ENCODE measurements around the gene PTPRN2. TPM values are rescaled to one million over a fixed set of nuclear protein-coding genes. Genes with fewer than 3 reads are reported as not detected.
A peak's percentile ranks its signal among the peaks of the same experiment; 100 is the strongest.

Gene PTPRN2
- total and polyA plus RNA-seq, 7 donors, result 0.47 to 0.82 (median 0.51) TPM

- Histone ChIP-seq H3K9me3 (no peaks in the 10 kb centered on the region), H3K36me3 (ENCODE audit: insufficient read depth in 1 of 2, low read depth in 1 of 2) (no peaks in the 10 kb centered on the region), H3K27ac (no peak overlapping the region), H3K4me3 (no peak overlapping the region), H3K27me3 (ENCODE audit: insufficient read depth in 3 of 3, low read length in 2 of 3) (peaks cover 0 to 3% (median 0%) of the 10 kb centered on the region in 3 donors), H3K4me1 (no peaks in the 10 kb centered on the region)
- WGBS, 3 donors, result 61 to 69% (median 66%) methylated on average over 29 of the region's 29 CpGs
- ATAC-seq (no peak), DNase-seq (peak in 1 of 2 donors; percentile 30)
- intact Hi-C loops (cut with DNase I), result no loop called here
- TF ChIP-seq CTCF (IDR thresholded peaks at IDR 0.05), result no peak
Measured at GRCh38 chr7:158277219-158278141, 310.1 kb downstream of the PTPRN2 start.

GRCh38 chr7:158276414-158277218 is 311.0 kb downstream of the PTPRN2 start:
- Histone ChIP-seq H3K27ac (no peak overlapping the region), H3K27me3 (ENCODE audit: insufficient read depth in 3 of 3, low read length in 2 of 3) (peaks cover 0 to 3% (median 0%) of the 10 kb centered on the region in 3 donors), H3K36me3 (ENCODE audit: insufficient read depth in 1 of 2, low read depth in 1 of 2) (no peaks in the 10 kb centered on the region), H3K4me1 (no peaks in the 10 kb centered on the region), H3K9me3 (no peaks in the 10 kb centered on the region), H3K4me3 (no peak overlapping the region)
- ATAC-seq (no peak), DNase-seq (peak in 1 of 2 donors; percentile 42)
- no peak for TF ChIP-seq CTCF (IDR thresholded peaks at IDR 0.05)
- 72 to 79% (median 79%) methylated on average over 30 to 34 of the region's 34 CpGs for WGBS, 3 donors
- intact Hi-C loops (cut with DNase I), result no loop called here

GRCh38 chr7:158275711-158276413 is 311.8 kb downstream of the PTPRN2 start:
- no peaks in the 10 kb centered on the region for H3K9me3 ChIP-seq
- WGBS, 3 donors, result 77 to 81% (median 79%) methylated on average over 15 to 22 of the region's 22 CpGs
- no peaks in the 10 kb centered on the region for H3K4me1 ChIP-seq
- H3K27ac ChIP-seq, result no peak overlapping the region
- ATAC-seq (no peak), DNase-seq (peak in 1 of 2 donors; percentile 34)
- no peak overlapping the region for H3K4me3 ChIP-seq
- no peak for TF ChIP-seq CTCF (IDR thresholded peaks at IDR 0.05)
- no peaks in the 10 kb centered on the region for H3K36me3 ChIP-seq (ENCODE audit: insufficient read depth in 1 of 2, low read depth in 1 of 2)
- H3K27me3 ChIP-seq (ENCODE audit: insufficient read depth in 3 of 3, low read length in 2 of 3), result peaks cover 0 to 3% (median 0%) of the 10 kb centered on the region in 3 donors
- intact Hi-C loops (cut with DNase I), result no loop called here

- Histone ChIP-seq H3K4me1 (no peaks in the 10 kb centered on the region), H3K9me3 (no peaks in the 10 kb centered on the region), H3K36me3 (ENCODE audit: insufficient read depth in 1 of 2, low read depth in 1 of 2) (no peaks in the 10 kb centered on the region), H3K27ac (no peak overlapping the region), H3K4me3 (no peak overlapping the region), H3K27me3 (ENCODE audit: insufficient read depth in 3 of 3, low read length in 2 of 3) (peaks cover 0 to 3% (median 0%) of the 10 kb centered on the region in 3 donors)
- peak in 1 of 2 donors; percentile 12 for DNase-seq
- intact Hi-C loops (cut with DNase I), result no loop called here
- TF ChIP-seq CTCF (IDR thresholded peaks at IDR 0.05), result no peak
- no peak for ATAC-seq
- WGBS, 3 donors, result 60 to 70% (median 66%) methylated on average over 12 of the region's 12 CpGs
Measured at GRCh38 chr7:158274996-158275395, 312.6 kb downstream of the PTPRN2 start.

Measured in psoas muscle (tissue), 8 donors.